C4-2B (cell line): ENCODE measurements around the gene TMEM178B.

ENCODE experiments used
- H3K27ac ChIP-seq: fragments of 450-650 bp; 2 replicates; pipeline ENCODE4 v1.5.1; 2017
- ZFX ChIP-seq: fragments of 450-650 bp; IDR thresholded peaks from 2 replicates; pipeline ENCODE4 v1.6.1; 2017
- TF ChIP-seq, protein P1 (sequence below): fragments of 450-650 bp; conservative IDR thresholded peaks from 2 replicates; pipeline ENCODE4 v1.5.1; 2017; ENCODE audit warnings: mild to moderate bottlenecking

TMEM178B gene

DNA sequence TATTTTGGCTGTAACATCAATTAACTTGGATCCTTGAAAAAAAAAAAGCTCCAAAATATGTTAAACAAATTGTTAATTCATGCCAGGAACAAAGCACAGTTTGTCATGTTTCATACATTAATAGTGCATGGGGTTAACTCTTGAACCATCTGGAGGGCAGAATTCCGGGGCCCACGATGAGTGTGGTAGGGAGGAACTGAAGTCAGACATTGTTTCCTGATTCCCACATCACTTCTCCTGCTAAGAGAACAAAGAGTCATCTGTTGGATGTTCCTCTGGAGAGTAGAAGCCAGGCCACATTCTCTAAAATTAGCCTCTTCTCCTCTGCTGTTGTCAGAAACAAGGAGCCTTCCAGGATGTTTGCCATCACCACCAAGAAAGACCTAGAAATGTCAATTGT, 54.6 kb downstream of the TMEM178B start:
- H3K27ac ChIP-seq, result no peak overlapping the region
- no peak for TF ChIP-seq ZFX
- TF ChIP-seq, protein P1, sequence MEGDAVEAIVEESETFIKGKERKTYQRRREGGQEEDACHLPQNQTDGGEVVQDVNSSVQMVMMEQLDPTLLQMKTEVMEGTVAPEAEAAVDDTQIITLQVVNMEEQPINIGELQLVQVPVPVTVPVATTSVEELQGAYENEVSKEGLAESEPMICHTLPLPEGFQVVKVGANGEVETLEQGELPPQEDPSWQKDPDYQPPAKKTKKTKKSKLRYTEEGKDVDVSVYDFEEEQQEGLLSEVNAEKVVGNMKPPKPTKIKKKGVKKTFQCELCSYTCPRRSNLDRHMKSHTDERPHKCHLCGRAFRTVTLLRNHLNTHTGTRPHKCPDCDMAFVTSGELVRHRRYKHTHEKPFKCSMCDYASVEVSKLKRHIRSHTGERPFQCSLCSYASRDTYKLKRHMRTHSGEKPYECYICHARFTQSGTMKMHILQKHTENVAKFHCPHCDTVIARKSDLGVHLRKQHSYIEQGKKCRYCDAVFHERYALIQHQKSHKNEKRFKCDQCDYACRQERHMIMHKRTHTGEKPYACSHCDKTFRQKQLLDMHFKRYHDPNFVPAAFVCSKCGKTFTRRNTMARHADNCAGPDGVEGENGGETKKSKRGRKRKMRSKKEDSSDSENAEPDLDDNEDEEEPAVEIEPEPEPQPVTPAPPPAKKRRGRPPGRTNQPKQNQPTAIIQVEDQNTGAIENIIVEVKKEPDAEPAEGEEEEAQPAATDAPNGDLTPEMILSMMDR, result no peak

DNA sequence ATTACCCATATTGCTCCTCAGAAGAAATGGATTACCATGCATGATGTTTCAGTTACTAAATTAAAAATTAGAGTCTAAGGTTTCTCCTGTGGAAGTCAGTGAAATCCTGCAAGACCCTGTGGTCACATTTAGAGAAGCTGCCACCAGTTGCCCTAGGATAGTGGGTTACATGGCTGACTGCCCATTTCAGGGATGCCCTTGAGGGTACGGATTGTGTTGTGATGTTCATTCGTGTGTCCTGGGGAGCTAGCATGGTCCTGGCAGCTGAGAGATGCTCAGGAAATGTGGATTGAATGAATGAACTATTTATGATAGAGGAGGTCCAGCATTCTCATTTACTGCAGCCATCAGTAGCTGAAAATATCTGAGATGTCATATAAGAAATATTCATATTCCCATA, 55.1 kb downstream of the TMEM178B start:
- no peak overlapping the region for H3K27ac ChIP-seq
- no peak for TF ChIP-seq ZFX
- TF ChIP-seq, protein P1, result no peak

DNA sequence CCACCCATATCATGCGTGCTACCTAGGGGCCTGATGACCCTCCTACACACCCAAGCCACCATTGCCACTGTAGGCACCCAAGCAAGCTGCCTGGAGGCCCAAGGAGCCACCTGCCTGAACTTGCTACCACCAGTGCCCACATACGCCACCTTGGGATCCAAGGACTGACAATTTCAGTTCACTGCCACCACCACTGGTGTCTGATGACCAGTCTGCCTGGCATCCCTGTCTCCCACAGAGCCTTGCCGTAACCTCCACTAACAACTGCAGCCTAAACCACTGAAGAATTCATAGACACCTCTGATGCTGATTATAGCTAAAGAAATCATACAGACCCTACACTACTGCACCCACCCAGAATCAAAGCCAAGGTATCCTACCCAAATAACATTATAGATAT, 58.8 kb downstream of the TMEM178B start:
- TF ChIP-seq ZFX, result no peak
- TF ChIP-seq, protein P1, result no peak
- H3K27ac ChIP-seq, result no peak overlapping the region

GRCh38 chr7:141133646-141134045, 59.8 kb downstream of the TMEM178B start:
- no peak overlapping the region for H3K27ac ChIP-seq
- TF ChIP-seq ZFX, result no peak
- TF ChIP-seq, protein P1, result no peak

GRCh38 chr7:141142058-141142457, 68.2 kb downstream of the TMEM178B start:
- TF ChIP-seq, protein P1, result no peak
- no peak for TF ChIP-seq ZFX

DNA sequence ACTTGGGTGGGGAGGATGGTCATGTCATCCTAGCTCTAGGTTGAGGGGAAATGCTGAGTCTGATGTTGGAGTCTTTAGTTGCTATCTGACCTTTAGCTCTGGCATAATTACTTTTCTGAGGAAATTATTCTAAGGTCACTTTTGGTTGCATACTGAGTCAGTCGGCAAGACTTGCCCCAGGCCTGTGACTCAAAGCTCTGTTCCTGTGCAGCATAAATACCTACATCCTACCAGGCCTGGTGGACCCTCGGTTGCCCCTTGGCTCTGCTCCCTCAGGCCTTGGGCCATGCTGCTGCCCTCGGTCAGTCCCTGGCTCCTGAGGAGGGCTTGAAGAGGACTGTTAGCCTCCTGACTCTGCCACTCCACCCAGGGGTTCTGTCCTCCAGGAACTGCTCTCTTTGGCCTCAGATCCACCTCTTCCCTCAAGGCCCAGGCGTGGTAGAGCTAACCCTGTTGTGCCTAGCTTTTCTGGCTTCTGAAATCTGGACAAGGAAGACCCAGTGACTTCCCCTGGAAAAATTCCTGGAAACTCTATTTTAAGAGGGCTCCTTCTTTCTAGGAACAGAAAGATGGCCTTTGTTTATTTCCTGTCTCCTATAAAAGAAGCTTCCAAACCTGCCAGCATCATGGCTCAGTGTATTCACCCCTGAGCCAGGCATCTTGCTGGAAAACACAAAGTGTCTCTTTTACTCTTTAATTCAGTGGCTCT, 71.2 kb downstream of the TMEM178B start:
- no peak for TF ChIP-seq ZFX
- TF ChIP-seq, protein P1, result no peak
- no peak overlapping the region for H3K27ac ChIP-seq

More at GRCh38 chr7:141142058-141142457, 68.2 kb downstream of the TMEM178B start:
- H3K27ac ChIP-seq, result no peak overlapping the region

GRCh38 chr7:141145630-141145982, 71.7 kb downstream of the TMEM178B start:
- TF ChIP-seq, protein P1, result no peak
- no peak for TF ChIP-seq ZFX
- no peak overlapping the region for H3K27ac ChIP-seq
